Measurements from ENCODE around the gene RBBP9.
"Not testable (repeated sequence)": the region's sequence is repeated elsewhere in the genome, so short reads cannot be mapped to it uniquely, and the experiment has no call there.

RBBP9 gene

DNA sequence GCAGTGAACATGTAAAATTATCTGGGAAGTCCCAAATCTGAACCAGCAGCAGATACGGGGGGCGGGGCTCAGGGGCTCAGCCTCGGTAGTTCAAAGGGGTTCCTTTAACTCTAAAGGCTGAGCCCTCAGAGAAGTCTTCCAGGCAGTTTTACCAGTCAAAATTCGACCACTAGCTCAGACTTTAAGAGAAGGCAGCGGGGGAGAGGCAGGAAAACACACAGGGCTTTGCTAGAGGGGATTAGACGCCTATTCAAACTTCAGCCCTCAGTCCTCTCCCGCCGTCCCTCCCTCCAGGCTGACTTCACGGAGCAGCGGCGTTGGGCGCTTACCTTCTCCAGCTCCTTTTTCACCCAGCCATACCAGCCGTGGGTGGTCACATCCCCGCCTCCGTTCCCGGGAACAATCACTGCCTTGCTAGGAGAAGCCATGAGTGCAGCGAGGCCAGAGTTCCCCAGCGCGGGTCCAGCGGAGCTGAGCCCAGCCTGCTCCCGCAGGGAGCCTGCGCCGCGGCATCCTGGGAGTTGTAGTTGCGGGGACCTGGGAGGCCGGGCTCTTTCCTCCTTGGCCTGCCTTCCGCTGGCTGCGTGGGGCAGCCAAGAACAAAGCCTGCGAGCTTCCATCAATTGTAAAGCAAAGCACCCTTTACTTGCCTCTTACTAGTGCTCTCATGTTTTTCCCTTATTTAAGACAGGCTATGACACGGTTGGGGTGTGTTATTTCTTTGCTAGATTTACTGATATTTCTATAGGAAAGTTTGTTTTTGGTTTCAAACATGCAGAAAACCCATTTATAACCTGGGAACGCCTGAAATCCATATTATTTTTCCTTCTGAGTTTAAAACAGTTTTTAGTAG is at the start of gene RBBP9:
Gene RBBP9 (minus strand): TSS at position 486 of the 853 bp plus-strand sequence. CDS start 58 bp downstream, at position 428.
- DNase-seq: peak; percentile 63 to 67

GRCh38 chr20:18545566-18545965 is 48.5 kb upstream of the RBBP9 start:
- DNase-seq: no peak

DNA sequence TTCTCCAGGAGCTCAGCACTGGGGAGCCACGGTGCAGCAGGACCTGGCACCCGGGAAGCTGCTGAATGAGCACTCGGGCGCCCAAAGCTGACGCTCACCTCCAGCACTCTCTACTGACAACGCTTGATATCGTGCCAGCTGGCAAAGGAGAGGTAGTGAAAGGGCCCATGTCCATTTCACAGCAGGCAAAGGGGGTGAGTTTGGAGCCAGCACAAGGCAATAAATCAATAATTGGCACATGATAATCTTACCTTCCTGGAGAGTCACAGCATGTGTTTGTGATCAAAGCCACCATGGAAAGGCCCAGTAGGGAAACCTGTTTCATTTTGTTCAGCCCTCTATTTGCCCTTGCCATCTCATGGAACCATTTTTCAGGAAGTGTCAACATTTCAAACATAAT is 46.9 kb upstream of the RBBP9 start:
- no peak for DNase-seq

GRCh38 chr20:18543216-18543615 is 46.2 kb upstream of the RBBP9 start:
- no peak for DNase-seq

DNA sequence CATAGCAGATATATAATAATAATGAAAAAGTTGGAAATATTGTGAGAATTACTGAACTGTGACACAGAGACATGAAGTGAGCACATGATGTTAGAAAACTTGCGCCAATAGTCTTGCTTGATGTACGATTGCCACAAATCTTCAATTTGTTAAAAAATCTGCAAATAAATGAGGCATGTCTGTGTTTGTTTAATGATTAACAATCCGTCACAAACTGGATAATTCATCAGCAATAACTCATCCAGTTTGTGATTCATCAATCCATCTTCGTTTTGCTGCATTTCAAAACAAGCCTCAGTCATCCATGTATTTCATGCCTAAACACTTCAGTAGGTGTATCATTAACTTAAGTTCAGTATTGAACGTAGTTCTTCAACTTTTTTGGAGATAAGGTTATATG is 44.7 kb upstream of the RBBP9 start:
- DNase-seq: no peak

DNA sequence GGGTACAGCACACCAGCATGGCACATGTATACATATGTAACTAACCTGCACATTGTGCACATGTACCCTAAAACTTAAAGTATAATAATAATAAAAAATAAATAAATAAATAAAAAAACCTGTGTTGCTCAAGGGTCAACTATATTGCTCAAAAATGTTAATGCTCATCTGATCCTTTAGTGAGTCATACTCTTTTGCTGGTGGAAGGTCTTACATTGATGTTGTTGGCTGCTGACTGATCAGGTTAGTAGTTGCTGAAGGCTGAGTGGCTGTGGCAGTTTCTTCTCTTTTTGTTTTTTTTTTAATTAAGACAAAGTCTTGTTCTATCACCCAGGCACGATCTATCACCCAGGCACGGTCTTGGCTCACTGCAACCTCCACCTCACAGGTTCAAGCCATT is 40.6 kb upstream of the RBBP9 start:
- no peak for DNase-seq

GRCh38 chr20:18533978-18534644 is 37.1 kb upstream of the RBBP9 start:
- no peak for DNase-seq

GRCh38 chr20:18533491-18533890 is 36.5 kb upstream of the RBBP9 start:
- DNase-seq: no peak

DNA sequence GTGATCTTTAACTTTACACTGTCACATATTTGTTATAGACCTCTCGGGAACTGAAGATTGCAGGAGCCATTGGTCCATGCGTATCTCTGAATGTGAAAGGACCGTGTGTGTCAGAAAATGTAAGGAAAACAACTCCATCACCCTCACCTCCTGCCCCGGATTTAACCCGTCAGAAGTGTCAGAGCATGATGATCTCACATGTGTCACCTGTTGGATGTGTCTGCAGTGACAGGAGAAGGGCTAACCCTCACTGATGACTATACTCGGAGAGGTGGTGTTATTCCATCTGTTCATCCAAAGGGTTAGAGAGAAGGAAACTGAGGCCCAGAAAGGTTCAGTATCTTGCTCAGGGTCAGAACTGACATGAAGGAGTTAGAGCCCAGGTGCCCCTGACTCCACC is 35.6 kb upstream of the RBBP9 start:
- no peak for DNase-seq

- no peak for DNase-seq
Observed at GRCh38 chr20:18529041-18529440, 32.0 kb upstream of the RBBP9 start.

DNA sequence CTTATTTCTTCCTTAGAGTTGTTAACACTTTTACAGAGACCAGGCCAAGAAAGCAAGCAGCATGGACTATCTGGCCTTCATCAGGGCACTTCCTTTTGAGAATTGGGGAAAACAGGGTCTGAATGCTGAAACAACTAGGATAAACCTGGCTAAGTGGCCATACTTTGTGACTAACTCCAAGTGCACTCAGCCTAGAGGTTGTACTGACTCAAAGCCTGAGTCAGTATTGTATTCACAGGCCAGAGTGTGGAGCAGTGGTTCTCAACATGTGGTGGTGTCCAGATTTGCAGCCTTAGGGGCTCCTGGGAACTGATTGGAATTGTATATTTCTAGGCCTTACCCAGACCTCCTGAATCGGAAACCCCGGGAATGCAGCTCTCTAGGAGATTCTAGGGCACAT is 30.8 kb upstream of the RBBP9 start:
- no peak for DNase-seq

GRCh38 chr20:18527339-18527738 is 30.3 kb upstream of the RBBP9 start:
- no peak for DNase-seq

- DNase-seq: not testable (repeated sequence)
Observed at GRCh38 chr20:18526761-18527160, 29.7 kb upstream of the RBBP9 start.

- no peak for DNase-seq
Observed at GRCh38 chr20:18524646-18525045, 27.6 kb upstream of the RBBP9 start.

- DNase-seq: no peak
Observed at GRCh38 chr20:18523066-18523465, 26.0 kb upstream of the RBBP9 start.

DNA sequence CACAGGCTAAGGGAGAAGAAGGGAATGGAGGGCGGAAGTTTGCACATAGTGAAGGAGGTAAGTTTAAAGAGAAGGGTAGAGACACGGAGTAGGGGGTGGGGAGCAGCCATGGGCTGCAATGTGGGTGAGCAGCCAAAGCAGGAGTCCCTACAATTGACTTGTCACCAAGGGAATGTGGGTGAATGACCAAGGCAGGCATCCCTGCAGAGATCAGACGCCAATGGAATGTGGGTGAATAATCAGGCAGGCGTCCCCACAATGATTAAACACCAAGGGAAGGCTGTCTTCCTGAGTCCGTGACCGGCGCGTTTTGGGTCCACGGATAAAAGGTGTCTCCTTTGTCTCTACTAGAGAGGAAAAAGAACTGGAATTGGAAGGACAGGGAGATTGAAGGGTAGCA is 25.0 kb upstream of the RBBP9 start:
- not testable (repeated sequence) for DNase-seq

GRCh38 chr20:18515973-18516372 is 18.9 kb upstream of the RBBP9 start:
- no peak for DNase-seq

DNA sequence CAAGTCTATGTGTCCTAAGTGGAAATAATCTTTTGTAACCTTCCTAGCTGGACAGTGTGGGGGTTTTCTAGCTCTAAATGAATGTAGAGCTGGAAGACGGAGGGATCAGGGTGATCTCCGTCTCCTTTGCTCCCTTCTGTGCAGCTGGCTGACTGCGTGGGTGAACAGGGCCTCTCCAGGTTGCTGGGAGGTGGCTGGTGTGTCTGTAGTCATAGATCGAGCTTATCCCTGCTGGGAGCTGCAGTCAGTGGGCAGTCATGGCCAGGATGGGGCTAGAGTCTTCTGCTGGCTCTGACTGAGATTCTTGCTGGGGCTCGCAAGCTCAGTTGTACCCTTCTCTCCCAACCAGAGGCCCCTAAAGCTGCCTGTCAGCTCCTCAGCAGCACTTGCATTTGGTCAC is 17.1 kb upstream of the RBBP9 start:
- DNase-seq: no peak

DNA sequence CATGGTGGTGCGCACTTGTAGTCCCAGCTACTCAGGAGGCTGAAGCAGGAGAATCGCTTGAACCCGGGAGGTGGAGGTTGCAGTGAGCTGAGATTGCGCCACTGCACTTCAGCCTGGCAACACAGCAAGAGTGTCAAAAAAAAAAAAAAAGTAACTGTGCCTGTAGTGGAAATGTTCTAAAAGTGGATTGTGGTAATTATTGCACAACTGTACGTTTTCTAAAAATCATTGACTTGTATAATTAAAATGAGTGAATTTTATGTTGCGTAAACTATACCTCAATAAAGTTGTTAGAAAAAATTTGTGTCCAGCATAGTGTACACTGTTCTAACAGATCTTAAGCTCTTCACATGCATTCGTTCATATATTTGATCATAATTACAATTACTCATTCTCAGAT is 16.2 kb upstream of the RBBP9 start:
- no peak for DNase-seq

DNA sequence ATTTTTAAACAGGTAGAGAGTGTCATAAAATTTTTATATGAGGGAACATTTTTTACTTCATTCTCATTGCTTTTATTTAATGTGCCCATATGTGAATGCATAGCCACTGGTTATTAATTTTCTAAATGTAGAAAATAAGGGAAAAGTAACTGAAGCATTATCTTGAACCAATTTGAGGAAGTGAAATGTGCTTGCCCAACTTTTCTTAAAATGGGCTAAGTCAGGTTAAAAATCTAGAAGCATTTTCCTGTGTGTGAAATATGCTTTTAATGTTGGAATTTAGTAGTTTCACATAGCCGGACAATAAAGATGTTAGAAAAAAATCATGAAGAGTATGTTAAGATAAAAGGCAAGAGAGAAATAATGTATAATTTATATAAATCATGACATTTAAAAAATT is 14.5 kb upstream of the RBBP9 start:
- DNase-seq: no peak

GRCh38 chr20:18507218-18508191 is 10.5 kb upstream of the RBBP9 start, which contains the start of gene SEC23B:
SEC23B (plus strand) TSS chr20:18507940; CDS start chr20:18510836, 2,896 bp downstream.
- DNase-seq: peak; percentile 97 to 98

- DNase-seq: peak; percentile 3 to 19
Observed at GRCh38 chr20:18506744-18507143, 9.7 kb upstream of the RBBP9 start.

DNA sequence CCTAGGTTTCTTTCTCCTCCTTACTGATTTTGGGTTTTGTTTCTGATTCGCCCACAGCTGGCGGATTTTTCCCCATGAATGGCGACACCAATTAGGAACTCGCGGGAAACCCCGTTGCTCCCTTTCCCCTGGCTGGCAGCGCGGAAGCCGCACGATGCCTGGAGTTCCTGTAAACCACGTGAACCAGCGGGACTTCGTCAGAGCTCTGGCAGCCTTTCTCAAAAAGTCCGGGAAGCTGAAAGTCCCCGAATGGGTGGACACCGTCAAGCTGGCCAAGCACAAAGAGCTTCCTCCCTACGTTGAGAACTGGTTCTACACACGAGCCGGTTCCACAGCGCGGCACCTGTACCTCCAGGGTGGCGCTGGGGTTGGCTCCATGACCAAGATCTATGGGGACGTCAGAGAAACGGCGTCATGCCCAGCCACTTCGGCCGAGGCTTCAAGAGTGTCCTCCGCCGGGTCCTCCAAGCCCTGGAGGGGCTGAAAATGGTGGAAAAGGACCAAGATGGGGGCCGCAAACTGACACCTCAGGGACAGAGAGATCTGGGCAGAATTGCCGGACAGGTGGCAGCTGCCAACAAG is 7.5 kb upstream of the RBBP9 start:
- DNase-seq: no peak

Measured in activated CD4-positive, alpha-beta T cell treated with anti-CD3 and anti-CD28 coated beads for 4 hours (primary cell).